OCI-LY7 (cell line): ENCODE results near the gene GUCY1A2. TPM values are rescaled to one million over a fixed set of nuclear protein-coding genes. Genes with fewer than 3 reads are reported as not detected.
A peak's percentile ranks its signal among the peaks of the same experiment; 100 is the strongest.

ENCODE experiments used
- BruUV-seq: library from RNA; stranded (reverse); fragments of 400-500 nt; replicated peaks from 2 replicates; lab custom pipeline; 2021; lab: Mats Ljungman, UMichigan
- CTCF ChIA-PET: fragments of 300-600 bp; sonication (Branson Sonifier 250); formaldehyde crosslinking; loops from one replicate; lab custom pipeline; 2022; ENCODE audit warnings: antibody characterized with exemption; ENCODE audit not compliant: unreplicated experiment; lab: Charles Lee
- POLR2A ChIA-PET: fragments of 300-600 bp; sonication (Branson Sonifier 250); formaldehyde crosslinking; loops from one replicate; lab custom pipeline; 2022; ENCODE audit warnings: antibody characterized with exemption; lab: Charles Lee
- DNase-seq: peaks from one replicate; pipeline ENCODE4 v3.0.0-alpha.2; 2015; ENCODE audit warnings: low spot score
- H2AFZ ChIP-seq: fragments of 200-600 bp; sonication (generic), shearing (Covaris generic); 2 replicates; pipeline ENCODE4 v1.6.1; 2014; ENCODE audit warnings: mild to moderate bottlenecking, antibody characterized with exemption, low read length, moderate library complexity
- H3K27ac ChIP-seq: fragments of 200-600 bp; sonication (generic); 2 replicates; pipeline ENCODE4 v1.5.1; 2014; ENCODE audit warnings: mixed run types, low read depth, mild to moderate bottlenecking, moderate library complexity, low read length, inconsistent platforms; ENCODE audit not compliant: poor library complexity, severe bottlenecking
- H3K36me3 ChIP-seq: fragments of 200-600 bp; sonication (generic); 2 replicates; pipeline ENCODE4 v1.6.1; 2014; ENCODE audit warnings: mild to moderate bottlenecking, antibody characterized with exemption, low read length, moderate library complexity, mixed read lengths; ENCODE audit not compliant: insufficient read depth
- H3K4me1 ChIP-seq: fragments of 200-600 bp; sonication (generic); 2 replicates; pipeline ENCODE4 v1.5.1; 2014; ENCODE audit warnings: mild to moderate bottlenecking, low read length; ENCODE audit not compliant: insufficient read depth, poor library complexity, severe bottlenecking
- H3K4me2 ChIP-seq: fragments of 200-600 bp; sonication (generic); 2 replicates; pipeline ENCODE4 v1.6.1; 2014; ENCODE audit warnings: mild to moderate bottlenecking, low read length
- H3K4me3 ChIP-seq: fragments of 200-600 bp; sonication (generic); 2 replicates; pipeline ENCODE4 v1.5.1; 2014; ENCODE audit warnings: mild to moderate bottlenecking, low read depth, low read length; ENCODE audit not compliant: poor library complexity, severe bottlenecking
- H3K79me2 ChIP-seq: fragments of 200-600 bp; sonication (generic); 2 replicates; pipeline ENCODE4 v1.6.1; 2016; ENCODE audit warnings: low read depth, mild to moderate bottlenecking, low read length, moderate library complexity, mixed read lengths; ENCODE audit not compliant: insufficient read depth
- H3K9me2 ChIP-seq: fragments of 200-600 bp; sonication (generic); 2 replicates; pipeline ENCODE4 v1.6.1; 2016; ENCODE audit warnings: mild to moderate bottlenecking, low read length, mixed read lengths; ENCODE audit not compliant: insufficient read depth
- H3K9me3 ChIP-seq: fragments of 200-600 bp; sonication (generic); 2 replicates; pipeline ENCODE4 v1.6.1; 2014; ENCODE audit warnings: mild to moderate bottlenecking, mixed run types, low read length, mixed read lengths
- H4K20me1 ChIP-seq: fragments of 200-600 bp; sonication (generic); 2 replicates; pipeline ENCODE4 v1.6.1; 2014; ENCODE audit warnings: mild to moderate bottlenecking, antibody characterized with exemption, low read length, moderate library complexity, mixed read lengths; ENCODE audit not compliant: insufficient read depth
- EZH2phosphoT487 ChIP-seq: fragments of 200-600 bp; sonication (generic); IDR thresholded peaks from 2 replicates; pipeline ENCODE4 v1.6.1; 2018; ENCODE audit warnings: low read depth, borderline replicate concordance, mild to moderate bottlenecking, mixed run types, antibody characterized with exemption, low read length, moderate library complexity, mixed read lengths
- intact Hi-C: fragments of 100-400 bp; cut with micrococcal nuclease; formaldehyde crosslinking; loops from one replicate; pipeline ENCODE4 v1.10.0; 2022; ENCODE audit not compliant: unreplicated experiment
- total RNA-seq, 2 experiments: library from RNA; depleted of rRNA in 1 of 2; stranded (reverse); fragments of >200 nt in 1 of 2; shearing (Covaris generic) in 1 of 2; gene quantifications; 2 replicates each; pipeline ENCODE4 v1.2.3, GENCODE V29; 2014 to 2022
- TF ChIP-seq, protein P1 (sequence below): fragments of 200-600 bp; sonication (generic); conservative IDR thresholded peaks from 2 replicates; pipeline ENCODE4 v1.5.1; 2014; ENCODE audit warnings: mild to moderate bottlenecking, antibody characterized with exemption, low read length, moderate library complexity, mixed read lengths

Gene GUCY1A2
- total RNA-seq, 2 experiments from 2014 or later = under 0.01 TPM; not detected in 1

GRCh38 chr11:107017433-107018218 lies 650 bp downstream of the GUCY1A2 start:
- CTCF ChIA-PET = no interaction called here
- Histone ChIP-seq H3K4me1 (no peaks in the 10 kb centered on the region), H3K79me2 (no peaks in the 10 kb centered on the region), H3K4me3 (no peak overlapping the region), H3K9me3 (no peaks in the 10 kb centered on the region), H3K36me3 (no peaks in the 10 kb centered on the region), H3K9me2 (no peaks in the 10 kb centered on the region), H3K4me2 (no peak overlapping the region), H2AFZ (no peak overlapping the region), H4K20me1 (no peaks in the 10 kb centered on the region), H3K27ac (no peak overlapping the region)
- no peak for DNase-seq
- POLR2A ChIA-PET = interaction anchor here (0.6 kb wide), 1 partner anchor 25 kb away, joined by 3 read pairs; no protein-coding TSS in a partner anchor
- intact Hi-C loops = no loop called here
- no peak for TF ChIP-seq EZH2phosphoT487
- TF ChIP-seq, protein P1, sequence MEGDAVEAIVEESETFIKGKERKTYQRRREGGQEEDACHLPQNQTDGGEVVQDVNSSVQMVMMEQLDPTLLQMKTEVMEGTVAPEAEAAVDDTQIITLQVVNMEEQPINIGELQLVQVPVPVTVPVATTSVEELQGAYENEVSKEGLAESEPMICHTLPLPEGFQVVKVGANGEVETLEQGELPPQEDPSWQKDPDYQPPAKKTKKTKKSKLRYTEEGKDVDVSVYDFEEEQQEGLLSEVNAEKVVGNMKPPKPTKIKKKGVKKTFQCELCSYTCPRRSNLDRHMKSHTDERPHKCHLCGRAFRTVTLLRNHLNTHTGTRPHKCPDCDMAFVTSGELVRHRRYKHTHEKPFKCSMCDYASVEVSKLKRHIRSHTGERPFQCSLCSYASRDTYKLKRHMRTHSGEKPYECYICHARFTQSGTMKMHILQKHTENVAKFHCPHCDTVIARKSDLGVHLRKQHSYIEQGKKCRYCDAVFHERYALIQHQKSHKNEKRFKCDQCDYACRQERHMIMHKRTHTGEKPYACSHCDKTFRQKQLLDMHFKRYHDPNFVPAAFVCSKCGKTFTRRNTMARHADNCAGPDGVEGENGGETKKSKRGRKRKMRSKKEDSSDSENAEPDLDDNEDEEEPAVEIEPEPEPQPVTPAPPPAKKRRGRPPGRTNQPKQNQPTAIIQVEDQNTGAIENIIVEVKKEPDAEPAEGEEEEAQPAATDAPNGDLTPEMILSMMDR = 0 out of 2 replicates have a peak, but pooled peaks have one; percentile 28
- no TSS peak for BruUV-seq

- Histone ChIP-seq H3K27ac (no peak overlapping the region), H3K4me2 (no peak overlapping the region), H3K4me1 (no peaks in the 10 kb centered on the region), H4K20me1 (no peaks in the 10 kb centered on the region), H3K36me3 (no peaks in the 10 kb centered on the region), H3K4me3 (no peak overlapping the region), H3K9me2 (no peaks in the 10 kb centered on the region), H3K79me2 (no peaks in the 10 kb centered on the region), H2AFZ (no peak overlapping the region), H3K9me3 (no peaks in the 10 kb centered on the region)
- BruUV-seq = no TSS peak
- CTCF ChIA-PET = no interaction called here
- POLR2A ChIA-PET = interaction anchor here (0.6 to 0.7 kb wide), 2 partner anchors 25 to 1432 kb away, joined by 3 to 7 read pairs; no protein-coding TSS in a partner anchor
- intact Hi-C loops = no loop called here
- TF ChIP-seq EZH2phosphoT487 = no peak
- TF ChIP-seq, protein P1 = no peak
- no peak for DNase-seq
Observed at GRCh38 chr11:107017104-107017432, 1.2 kb downstream of the GUCY1A2 start.

DNA sequence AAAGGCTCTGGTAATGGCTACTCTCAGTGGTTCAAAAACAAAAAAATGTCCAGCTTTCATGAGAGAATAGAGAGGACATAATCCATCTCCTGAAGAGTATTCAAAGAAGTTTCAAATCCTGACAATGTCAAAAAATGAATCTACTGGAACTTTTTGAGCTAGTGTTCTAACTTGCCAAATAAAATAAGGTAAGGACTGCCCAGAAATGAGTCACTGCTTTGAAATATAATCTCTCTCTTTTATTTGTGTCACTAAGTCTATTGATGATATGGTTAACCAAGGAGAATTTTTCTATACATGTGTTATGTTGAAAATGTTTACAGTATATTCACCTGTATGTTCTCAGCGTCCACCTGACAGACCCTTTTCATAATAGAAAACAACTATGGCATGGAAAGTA lies 3.4 kb downstream of the GUCY1A2 start:
- no TSS peak for BruUV-seq
- no peak overlapping the region for H2AFZ ChIP-seq
- POLR2A ChIA-PET = interaction anchor here (0.6 kb wide), 2 partner anchors 706 to 909 kb away, joined by 3 read pairs; no protein-coding TSS in a partner anchor
- DNase-seq = no peak
- CTCF ChIA-PET = no interaction called here
- no peak overlapping the region for H3K4me2 ChIP-seq
- H3K36me3 ChIP-seq = no peaks in the 10 kb centered on the region
- H3K9me2 ChIP-seq = no peaks in the 10 kb centered on the region
- no peaks in the 10 kb centered on the region for H3K4me1 ChIP-seq
- H3K9me3 ChIP-seq = no peaks in the 10 kb centered on the region
- H3K4me3 ChIP-seq = no peak overlapping the region
- H3K27ac ChIP-seq = no peak overlapping the region
- TF ChIP-seq, protein P1 = no peak
- TF ChIP-seq EZH2phosphoT487 = no peak
- intact Hi-C loops = no loop called here
- H4K20me1 ChIP-seq = no peaks in the 10 kb centered on the region
- no peaks in the 10 kb centered on the region for H3K79me2 ChIP-seq
